Measurements from ENCODE around the gene BEST3.

BEST3 gene

DNA sequence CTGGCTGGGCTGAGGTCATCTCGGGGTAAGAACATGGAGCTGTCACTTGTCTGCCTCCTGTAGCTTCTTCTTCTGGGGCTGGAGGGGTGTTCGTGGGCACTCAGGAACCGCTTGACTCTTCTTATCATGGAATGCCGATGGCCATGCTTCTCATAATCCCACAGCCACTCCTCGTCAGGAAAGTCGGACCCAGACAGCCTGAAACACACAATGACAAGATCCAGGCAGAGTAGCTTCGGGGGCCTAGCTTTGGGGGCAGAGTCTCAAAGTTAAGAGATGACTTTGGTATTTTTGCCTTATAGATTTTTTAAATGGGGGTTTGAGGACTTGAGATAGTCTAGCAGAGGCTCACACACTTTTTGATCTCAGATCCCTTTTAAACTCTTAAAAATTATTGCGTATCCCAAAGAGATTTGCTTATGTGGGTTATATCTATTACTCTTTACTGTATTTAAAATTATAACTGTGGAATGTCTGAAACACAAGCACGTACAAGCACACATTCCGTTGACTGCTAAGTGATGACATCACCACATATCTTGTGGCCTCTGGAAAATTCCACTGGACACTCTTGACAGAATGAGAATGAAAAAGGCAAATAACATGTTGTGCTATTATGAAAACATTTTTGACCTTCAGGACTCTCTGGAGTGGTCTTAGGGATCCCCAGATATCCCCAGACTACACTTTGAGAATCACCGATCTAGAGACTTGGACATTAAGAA is 43.3 kb downstream of the BEST3 start:
- no peak overlapping the region for H3K27ac ChIP-seq (ENCODE audit: low read length)
- H2AFZ ChIP-seq (ENCODE audit: low read length) = no peak overlapping the region
- H3K9ac ChIP-seq (ENCODE audit: low read length) = no peak overlapping the region
- TF ChIP-seq EZH2 (optimal IDR thresholded peaks at IDR 0.05; ENCODE audit: low read depth, low read length) (no peak), EZH2phosphoT487 (IDR thresholded peaks at IDR 0.05; ENCODE audit: low read length) (no peak)
- TF ChIP-seq, protein P1, sequence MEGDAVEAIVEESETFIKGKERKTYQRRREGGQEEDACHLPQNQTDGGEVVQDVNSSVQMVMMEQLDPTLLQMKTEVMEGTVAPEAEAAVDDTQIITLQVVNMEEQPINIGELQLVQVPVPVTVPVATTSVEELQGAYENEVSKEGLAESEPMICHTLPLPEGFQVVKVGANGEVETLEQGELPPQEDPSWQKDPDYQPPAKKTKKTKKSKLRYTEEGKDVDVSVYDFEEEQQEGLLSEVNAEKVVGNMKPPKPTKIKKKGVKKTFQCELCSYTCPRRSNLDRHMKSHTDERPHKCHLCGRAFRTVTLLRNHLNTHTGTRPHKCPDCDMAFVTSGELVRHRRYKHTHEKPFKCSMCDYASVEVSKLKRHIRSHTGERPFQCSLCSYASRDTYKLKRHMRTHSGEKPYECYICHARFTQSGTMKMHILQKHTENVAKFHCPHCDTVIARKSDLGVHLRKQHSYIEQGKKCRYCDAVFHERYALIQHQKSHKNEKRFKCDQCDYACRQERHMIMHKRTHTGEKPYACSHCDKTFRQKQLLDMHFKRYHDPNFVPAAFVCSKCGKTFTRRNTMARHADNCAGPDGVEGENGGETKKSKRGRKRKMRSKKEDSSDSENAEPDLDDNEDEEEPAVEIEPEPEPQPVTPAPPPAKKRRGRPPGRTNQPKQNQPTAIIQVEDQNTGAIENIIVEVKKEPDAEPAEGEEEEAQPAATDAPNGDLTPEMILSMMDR (IDR thresholded peaks at IDR 0.05; ENCODE audit: low read length) = no peak
- H3K4me1 ChIP-seq (ENCODE audit: low read length) = no peaks in the 10 kb centered on the region
- H3K9me2 ChIP-seq (replicated peaks; ENCODE audit: insufficient read depth, low read length) = no peaks in the 10 kb centered on the region
- H3K4me3 ChIP-seq (ENCODE audit: low read length) = no peak overlapping the region
- DNase-seq = no peak
- H3K4me2 ChIP-seq (ENCODE audit: low read depth, low read length) = no peak overlapping the region
- H3K27me3 ChIP-seq (replicated peaks; ENCODE audit: insufficient read depth, low read length) = no peaks in the 10 kb centered on the region
- H4K20me1 ChIP-seq (ENCODE audit: insufficient read depth, low read length) = no peaks in the 10 kb centered on the region
- no peaks in the 10 kb centered on the region for H3F3A ChIP-seq (ENCODE audit: insufficient read depth, low read length)
- H3K79me2 ChIP-seq (ENCODE audit: low read length) = no peaks in the 10 kb centered on the region
- no peaks in the 10 kb centered on the region for H3K36me3 ChIP-seq (replicated peaks; ENCODE audit: insufficient read depth, low read length)
- H3K9me3 ChIP-seq (replicated peaks; ENCODE audit: insufficient read depth, low read length) = no peaks in the 10 kb centered on the region

DNA sequence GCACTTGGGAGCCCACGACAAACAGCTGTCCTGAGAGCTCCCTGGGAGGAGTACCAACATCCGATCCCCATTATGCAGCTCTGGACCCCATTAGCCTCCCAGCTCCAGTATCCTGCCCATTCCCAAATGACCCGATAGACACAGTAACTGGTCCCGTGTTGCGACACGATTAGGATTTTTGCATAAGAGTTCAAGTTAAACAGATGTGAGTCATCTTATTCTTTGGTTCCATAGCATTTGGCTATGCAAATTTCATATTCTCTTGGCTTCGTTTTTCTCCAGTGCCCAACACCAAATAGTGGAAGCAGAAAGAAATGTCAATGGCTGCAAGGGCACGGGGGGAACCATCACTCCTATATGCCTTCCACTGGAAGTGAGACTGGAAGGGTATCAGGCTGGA is 45.4 kb downstream of the BEST3 start:
- no peak overlapping the region for H3K4me3 ChIP-seq (ENCODE audit: low read length)
- no peaks in the 10 kb centered on the region for H3K27me3 ChIP-seq (replicated peaks; ENCODE audit: insufficient read depth, low read length)
- H3K9me2 ChIP-seq (replicated peaks; ENCODE audit: insufficient read depth, low read length) = no peaks in the 10 kb centered on the region
- H3K4me2 ChIP-seq (ENCODE audit: low read depth, low read length) = no peak overlapping the region
- H3K9ac ChIP-seq (ENCODE audit: low read length) = no peak overlapping the region
- no peaks in the 10 kb centered on the region for H3K79me2 ChIP-seq (ENCODE audit: low read length)
- no peak for DNase-seq
- TF ChIP-seq, protein P1 (IDR thresholded peaks at IDR 0.05; ENCODE audit: low read length) = no peak
- no peak for TF ChIP-seq EZH2phosphoT487 (IDR thresholded peaks at IDR 0.05; ENCODE audit: low read length)
- TF ChIP-seq EZH2 (optimal IDR thresholded peaks at IDR 0.05; ENCODE audit: low read depth, low read length) = no peak
- no peak overlapping the region for H3K27ac ChIP-seq (ENCODE audit: low read length)
- H4K20me1 ChIP-seq (ENCODE audit: insufficient read depth, low read length) = no peaks in the 10 kb centered on the region
- H3K9me3 ChIP-seq (replicated peaks; ENCODE audit: insufficient read depth, low read length) = no peaks in the 10 kb centered on the region
- no peaks in the 10 kb centered on the region for H3F3A ChIP-seq (ENCODE audit: insufficient read depth, low read length)
- H2AFZ ChIP-seq (ENCODE audit: low read length) = no peak overlapping the region
- no peaks in the 10 kb centered on the region for H3K4me1 ChIP-seq (ENCODE audit: low read length)
- H3K36me3 ChIP-seq (replicated peaks; ENCODE audit: insufficient read depth, low read length) = no peaks in the 10 kb centered on the region

DNA sequence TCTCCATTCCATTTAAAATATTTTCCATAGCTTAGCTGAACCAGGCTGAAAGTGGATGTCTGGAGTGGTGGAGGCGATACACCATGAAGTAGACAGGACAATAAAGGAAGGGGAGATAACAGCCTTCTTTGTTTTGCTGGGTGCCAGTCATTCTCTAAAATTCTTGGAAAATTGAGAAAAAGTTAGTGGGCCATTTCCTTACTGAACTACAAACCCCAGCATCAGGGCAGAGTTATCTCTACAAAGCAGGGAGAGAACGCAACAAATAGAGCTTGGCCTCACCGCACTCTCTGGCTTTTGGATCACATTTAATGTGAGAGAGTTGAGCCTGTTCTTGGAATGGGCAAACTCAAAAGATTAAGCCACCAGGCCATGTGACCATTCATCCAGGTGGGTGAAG is 47.2 kb downstream of the BEST3 start:
- H3K27me3 ChIP-seq (replicated peaks; ENCODE audit: insufficient read depth, low read length) = no peaks in the 10 kb centered on the region
- no peak for DNase-seq
- no peak overlapping the region for H3K9ac ChIP-seq (ENCODE audit: low read length)
- H3K9me2 ChIP-seq (replicated peaks; ENCODE audit: insufficient read depth, low read length) = no peaks in the 10 kb centered on the region
- no peaks in the 10 kb centered on the region for H4K20me1 ChIP-seq (ENCODE audit: insufficient read depth, low read length)
- no peak overlapping the region for H3K27ac ChIP-seq (ENCODE audit: low read length)
- H3K4me2 ChIP-seq (ENCODE audit: low read depth, low read length) = no peak overlapping the region
- no peaks in the 10 kb centered on the region for H3K4me1 ChIP-seq (ENCODE audit: low read length)
- H3K4me3 ChIP-seq (ENCODE audit: low read length) = no peak overlapping the region
- TF ChIP-seq EZH2 (optimal IDR thresholded peaks at IDR 0.05; ENCODE audit: low read depth, low read length) (no peak), EZH2phosphoT487 (IDR thresholded peaks at IDR 0.05; ENCODE audit: low read length) (no peak)
- TF ChIP-seq, protein P1 (IDR thresholded peaks at IDR 0.05; ENCODE audit: low read length) = no peak
- H3K36me3 ChIP-seq (replicated peaks; ENCODE audit: insufficient read depth, low read length) = no peaks in the 10 kb centered on the region
- no peaks in the 10 kb centered on the region for H3K9me3 ChIP-seq (replicated peaks; ENCODE audit: insufficient read depth, low read length)
- no peaks in the 10 kb centered on the region for H3K79me2 ChIP-seq (ENCODE audit: low read length)
- no peak overlapping the region for H2AFZ ChIP-seq (ENCODE audit: low read length)
- no peaks in the 10 kb centered on the region for H3F3A ChIP-seq (ENCODE audit: insufficient read depth, low read length)

Measured in MM.1S (cell line).